Measurements from ENCODE around the gene SHISA8. TPM values are rescaled to one million over a fixed set of nuclear protein-coding genes. Genes with fewer than 3 reads are reported as not detected.

SHISA8 gene
- total RNA-seq, 1 experiment from 2014 or later = 2.3 TPM

DNA sequence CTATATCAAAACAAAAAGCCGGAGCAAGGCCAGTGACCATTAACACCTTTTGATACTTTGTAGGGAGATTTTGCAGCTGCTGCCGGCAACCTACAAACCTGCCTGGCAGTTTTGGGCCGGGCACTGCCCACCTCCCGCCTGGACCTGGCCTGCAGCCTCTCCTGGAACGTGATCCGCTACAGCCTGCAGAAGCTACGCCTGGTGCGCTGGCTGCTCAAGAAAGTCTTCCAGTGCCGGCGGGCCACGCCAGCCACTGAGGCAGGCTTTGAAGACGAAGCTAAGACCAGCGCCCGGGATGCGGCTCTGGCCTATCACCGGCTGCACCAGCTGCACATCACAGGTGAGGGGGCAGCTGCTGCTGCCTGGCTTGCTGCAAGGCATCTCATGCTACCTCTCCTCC lies 34.2 kb downstream of the SHISA8 start:
- H3F3A ChIP-seq (ENCODE audit: insufficient read depth, low read depth) = no peaks in the 10 kb centered on the region
- H3K4me1 ChIP-seq (replicated peaks; ENCODE audit: insufficient read depth) = no peaks in the 10 kb centered on the region
- no peak overlapping the region for H3K27ac ChIP-seq
- no peak overlapping the region for H3K4me3 ChIP-seq
- ChIA-PET POLR2A (ENCODE audit: unreplicated experiment) (no interaction called here), CTCF (interaction anchor here (0.5 to 1.2 kb wide), 2 partner anchors 45 to 183 kb away, joined by 3 to 4 read pairs; no protein-coding TSS in a partner anchor)
- no peaks in the 10 kb centered on the region for H3K9me3 ChIP-seq (ENCODE audit: insufficient read depth, low read depth)
- H3K79me2 ChIP-seq (ENCODE audit: low read depth) = no peaks in the 10 kb centered on the region
- H3K27me3 ChIP-seq (ENCODE audit: insufficient read depth, low read depth) = no peaks in the 10 kb centered on the region
- H3K9me2 ChIP-seq (ENCODE audit: insufficient read depth) = no peaks in the 10 kb centered on the region
- BruUV-seq (replicated peaks) = no TSS peak
- no peak overlapping the region for H2AFZ ChIP-seq
- H4K20me1 ChIP-seq (ENCODE audit: insufficient read depth) = peaks cover 11% of the 10 kb centered on the region
- DNase-seq = no peak
- TF ChIP-seq, protein P1, sequence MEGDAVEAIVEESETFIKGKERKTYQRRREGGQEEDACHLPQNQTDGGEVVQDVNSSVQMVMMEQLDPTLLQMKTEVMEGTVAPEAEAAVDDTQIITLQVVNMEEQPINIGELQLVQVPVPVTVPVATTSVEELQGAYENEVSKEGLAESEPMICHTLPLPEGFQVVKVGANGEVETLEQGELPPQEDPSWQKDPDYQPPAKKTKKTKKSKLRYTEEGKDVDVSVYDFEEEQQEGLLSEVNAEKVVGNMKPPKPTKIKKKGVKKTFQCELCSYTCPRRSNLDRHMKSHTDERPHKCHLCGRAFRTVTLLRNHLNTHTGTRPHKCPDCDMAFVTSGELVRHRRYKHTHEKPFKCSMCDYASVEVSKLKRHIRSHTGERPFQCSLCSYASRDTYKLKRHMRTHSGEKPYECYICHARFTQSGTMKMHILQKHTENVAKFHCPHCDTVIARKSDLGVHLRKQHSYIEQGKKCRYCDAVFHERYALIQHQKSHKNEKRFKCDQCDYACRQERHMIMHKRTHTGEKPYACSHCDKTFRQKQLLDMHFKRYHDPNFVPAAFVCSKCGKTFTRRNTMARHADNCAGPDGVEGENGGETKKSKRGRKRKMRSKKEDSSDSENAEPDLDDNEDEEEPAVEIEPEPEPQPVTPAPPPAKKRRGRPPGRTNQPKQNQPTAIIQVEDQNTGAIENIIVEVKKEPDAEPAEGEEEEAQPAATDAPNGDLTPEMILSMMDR (conservative IDR thresholded peaks at IDR 0.05) = no peak
- no peak for TF ChIP-seq EZH2 (IDR thresholded peaks at IDR 0.05; ENCODE audit: low read depth)
- H3K36me3 ChIP-seq (ENCODE audit: low read depth) = peaks cover 62% of the 10 kb centered on the region
- H3K4me2 ChIP-seq = no peak overlapping the region
- intact Hi-C loops (cut with micrococcal nuclease; ENCODE audit: unreplicated experiment) = no loop called here

- no TSS peak for BruUV-seq (replicated peaks)
- Histone ChIP-seq H3K36me3 (ENCODE audit: low read depth) (peaks cover 50% of the 10 kb centered on the region), H3K27me3 (ENCODE audit: insufficient read depth, low read depth) (no peaks in the 10 kb centered on the region), H4K20me1 (ENCODE audit: insufficient read depth) (peaks cover 8% of the 10 kb centered on the region), H3K9me3 (ENCODE audit: insufficient read depth, low read depth) (no peaks in the 10 kb centered on the region), H3K9me2 (ENCODE audit: insufficient read depth) (no peaks in the 10 kb centered on the region), H2AFZ (no peak overlapping the region), H3K27ac (no peak overlapping the region), H3K4me2 (no peak overlapping the region), H3K4me1 (replicated peaks; ENCODE audit: insufficient read depth) (no peaks in the 10 kb centered on the region), H3K79me2 (ENCODE audit: low read depth) (no peaks in the 10 kb centered on the region), H3F3A (ENCODE audit: insufficient read depth, low read depth) (no peaks in the 10 kb centered on the region), H3K4me3 (no peak overlapping the region)
- intact Hi-C loops (cut with micrococcal nuclease; ENCODE audit: unreplicated experiment) = no loop called here
- ChIA-PET CTCF (no interaction called here), POLR2A (ENCODE audit: unreplicated experiment) (no interaction called here)
- TF ChIP-seq, protein P1 (conservative IDR thresholded peaks at IDR 0.05) = no peak
- TF ChIP-seq EZH2 (IDR thresholded peaks at IDR 0.05; ENCODE audit: low read depth) = no peak
- DNase-seq = no peak
Measured at GRCh38 chr22:41876675-41877074, 38.2 kb downstream of the SHISA8 start.

GRCh38 chr22:41876275-41876674 lies 38.6 kb downstream of the SHISA8 start:
- Histone ChIP-seq H3K4me1 (replicated peaks; ENCODE audit: insufficient read depth) (no peaks in the 10 kb centered on the region), H3K9me2 (ENCODE audit: insufficient read depth) (no peaks in the 10 kb centered on the region), H4K20me1 (ENCODE audit: insufficient read depth) (peaks cover 8% of the 10 kb centered on the region), H3K79me2 (ENCODE audit: low read depth) (no peaks in the 10 kb centered on the region), H3K4me3 (no peak overlapping the region), H3K27me3 (ENCODE audit: insufficient read depth, low read depth) (no peaks in the 10 kb centered on the region), H3K36me3 (ENCODE audit: low read depth) (peaks cover 50% of the 10 kb centered on the region), H3K9me3 (ENCODE audit: insufficient read depth, low read depth) (no peaks in the 10 kb centered on the region), H3F3A (ENCODE audit: insufficient read depth, low read depth) (no peaks in the 10 kb centered on the region), H3K27ac (no peak overlapping the region), H3K4me2 (no peak overlapping the region), H2AFZ (no peak overlapping the region)
- TF ChIP-seq, protein P1 (conservative IDR thresholded peaks at IDR 0.05) = no peak
- no peak for TF ChIP-seq EZH2 (IDR thresholded peaks at IDR 0.05; ENCODE audit: low read depth)
- BruUV-seq (replicated peaks) = no TSS peak
- POLR2A ChIA-PET (ENCODE audit: unreplicated experiment) = no interaction called here
- intact Hi-C loops (cut with micrococcal nuclease; ENCODE audit: unreplicated experiment) = no loop called here
- CTCF ChIA-PET = no interaction called here
- DNase-seq = no peak

All from PC-9 (cell line).